NT2/D1 (cell line): ENCODE data around the gene SETD7.

Source experiments
- YY1 ChIP-seq: IDR thresholded peaks from 2 replicates; pipeline ENCODE4 v1.6.1; 2011; ENCODE audit not compliant: insufficient read length, insufficient read depth
- ZNF274 ChIP-seq: IDR thresholded peaks from 2 replicates; pipeline ENCODE4 v1.6.1; 2011; ENCODE audit warnings: mild to moderate bottlenecking, low read depth, low read length

DNA sequence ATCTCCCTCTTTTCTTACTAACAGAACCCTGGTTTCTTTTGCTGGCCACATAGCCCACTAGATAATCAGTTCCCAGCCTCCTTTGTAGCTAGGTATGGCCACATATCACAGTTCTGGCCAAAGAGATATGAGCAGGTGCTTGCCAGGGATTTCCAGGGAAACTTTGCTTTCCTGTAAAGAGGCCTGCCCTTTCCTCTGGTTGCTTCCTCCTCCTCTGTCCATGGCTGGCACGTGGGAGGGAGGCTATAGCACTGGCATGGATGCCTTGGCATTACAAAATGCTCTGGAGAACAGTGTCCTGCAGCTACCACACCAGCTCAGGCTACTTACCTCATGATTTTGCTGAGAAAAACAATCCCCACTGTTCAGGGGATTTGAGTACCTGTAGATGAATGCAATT lies 74.6 kb downstream of the SETD7 start:
- no peak for TF ChIP-seq YY1
- no peak for TF ChIP-seq ZNF274
